H1 (cell line): Measurements from ENCODE around the gene NCF2. TPM values are rescaled to one million over a fixed set of nuclear protein-coding genes. Genes with fewer than 3 reads are reported as not detected.

Experiments
- EP300 ChIP-seq, 2 experiments: IDR thresholded peaks; 1 replicate in 1 of 2; 2 replicates in 1 of 2; pipeline ENCODE4 v1.6.1; 2011 to 2012; ENCODE audit warnings: low read depth in 2 of 2, low read length in 2 of 2, mild to moderate bottlenecking in 2 of 2, borderline replicate concordance in 1 of 2, inconsistent platforms in 1 of 2, moderate library complexity in 1 of 2
- KDM4A ChIP-seq: IDR thresholded peaks from one replicate; pipeline ENCODE4 v1.7.1; 2012; ENCODE audit warnings: low read depth, mild to moderate bottlenecking, moderate library complexity, low read length, inconsistent platforms; ENCODE audit not compliant: severe bottlenecking
- SP1 ChIP-seq: IDR thresholded peaks from 2 replicates; pipeline ENCODE4 v1.6.1; 2011; ENCODE audit warnings: low read depth, low read length
- TAF7 ChIP-seq: optimal IDR thresholded peaks from 2 replicates; pipeline ENCODE3; 2011; ENCODE audit warnings: low read depth, mild to moderate bottlenecking, inconsistent platforms, low read length, moderate library complexity, borderline replicate concordance
- YY1 ChIP-seq: IDR thresholded peaks from 2 replicates; pipeline ENCODE4 v1.6.1; 2011; ENCODE audit warnings: low read depth, mild to moderate bottlenecking, low read length
- polyA plus RNA-seq, 7 experiments: library from polyadenylated mRNA; depleted of rRNA in 3 of 7; stranded (reverse) in 5 of 7; unstranded in 2 of 7; fragments of >200 nt in 5 of 7; fragments of 200-250 nt in 2 of 7; gene quantifications; 1 replicate in 5 of 7; 2 replicates in 1 of 7; 4 replicates in 1 of 7; pipeline versions ENCODE4 v1.2.1 to v1.2.3, GENCODE V29; 2011 to 2013; ENCODE audit warnings: missing spikeins in 2 of 7, mixed read lengths in 2 of 7
- total RNA-seq: library from RNA; stranded (reverse); fragmentation: NEBNext Ultra II Directional; extraction: Animal tissue kit (Norgen Biotek cat#: 25700); gene quantifications from 2 replicates; pipeline ENCODE4 v1.2.1, GENCODE V29; 2021

The NCF2 gene
- total and polyA plus RNA-seq, 2 of the 8 experiments (the other 6 are each of a cell fraction or from before 2014, with no cell fraction given): not detected

DNA sequence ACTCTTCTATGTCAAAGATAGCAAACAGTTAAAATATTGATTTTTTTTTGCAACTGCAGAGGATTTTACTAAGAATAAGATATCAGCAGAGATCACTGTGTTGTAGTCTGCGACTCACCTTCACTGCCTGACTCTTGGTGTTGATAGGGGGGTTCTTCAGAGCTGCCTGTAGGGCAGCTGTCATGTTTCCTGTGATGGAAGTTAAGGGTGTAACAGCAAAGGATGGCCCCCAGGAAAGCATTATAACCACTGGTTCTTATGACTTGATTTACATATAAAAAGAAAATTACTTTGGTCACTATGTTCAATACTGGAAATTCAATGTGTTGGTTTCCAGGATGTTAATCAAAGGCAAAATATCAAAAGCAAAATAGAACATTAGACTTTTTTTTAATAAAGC is 42.7 kb upstream of the NCF2 start (continued):
- TF ChIP-seq TAF7 (no peak), KDM4A (no peak), EP300 (IDR thresholded peaks at IDR 0.05; ENCODE audit: borderline replicate concordance in 1 of 2, low read depth in 2 of 2, low read length in 2 of 2) (no peak), SP1 (no peak), YY1 (no peak)
